HCT116 (cell line): Measurements from ENCODE around the gene NTRK3. TPM values are rescaled to one million over a fixed set of nuclear protein-coding genes. Genes with fewer than 3 reads are reported as not detected.

Source experiments
- ATAC-seq: fragments of 200-7000 bp; cut with Tn5 transposase; 2 replicates; pipeline ENCODE4 v1.9.1; 2020; ENCODE audit warnings: mild to moderate bottlenecking, moderate library complexity
- BruUV-seq: library from RNA; stranded (reverse); fragments of 400-500 nt; replicated peaks from 2 replicates; lab custom pipeline; 2021; lab: Mats Ljungman, UMichigan
- CTCF ChIA-PET: fragments of 300-600 bp; sonication (Branson Sonifier 250); formaldehyde crosslinking; loops from one replicate; lab custom pipeline; 2021; ENCODE audit warnings: antibody characterized with exemption; lab: Charles Lee
- POLR2A ChIA-PET: fragments of 300-600, 350-600 bp; sonication (Branson Sonifier 250); formaldehyde crosslinking; loops from one replicate; lab custom pipeline; 2021; ENCODE audit warnings: antibody characterized with exemption; lab: Charles Lee
- RAD21 ChIA-PET, 2 experiments: fragments of 300-600 bp; sonication (Branson Sonifier 250); formaldehyde crosslinking; loops; one replicate each; lab custom pipeline; 2023; ENCODE audit warnings: low total read pairs in 2 of 2; ENCODE audit not compliant: uncharacterized antibody in 2 of 2, unreplicated experiment in 2 of 2, low non-redundant PET in 1 of 2; lab: Charles Lee
- DNase-seq: peaks from one replicate; pipeline ENCODE4 v3.0.0-alpha.2; 2010; ENCODE audit warnings: low read depth, low spot score
- H2AFZ ChIP-seq: fragments of 200-600 bp; shearing (Covaris generic), sonication (generic); 2 replicates; pipeline ENCODE4 v1.6.1; 2017; ENCODE audit warnings: low read depth, mixed run types, mixed read lengths, antibody characterized with exemption, low read length; ENCODE audit not compliant: poor library complexity, severe bottlenecking
- H3K27ac ChIP-seq: 2 replicates; pipeline ENCODE4 v1.5.1; 2012; ENCODE audit warnings: low read depth, low read length
- H3K27me3 ChIP-seq: fragments of 200-600 bp; sonication (generic); 2 replicates; pipeline ENCODE4 v1.6.1; 2016; ENCODE audit warnings: mixed run types, low read length, mixed read lengths; ENCODE audit not compliant: insufficient read depth
- H3K36me3 ChIP-seq, 2 experiments: fragments of 200-500 bp in 1 of 2; fragments of 200-600 bp in 1 of 2; sonication (Bioruptor generic) in 1 of 2; sonication (generic) in 1 of 2; 2 replicates each; pipeline versions ENCODE4 v1.5.1 to v1.6.1; 2014 to 2016; ENCODE audit warnings: low read length in 2 of 2, inconsistent platforms in 1 of 2, mixed read lengths in 1 of 2, mixed run types in 1 of 2; ENCODE audit not compliant: insufficient read depth in 2 of 2, control insufficient read depth in 1 of 2
- H3K4me1 ChIP-seq, 2 experiments: fragments of 200-600 bp in 1 of 2; sonication (generic) in 1 of 2; 2 replicates each; pipeline versions ENCODE4 v1.5.1 to v1.6.1; 2012 to 2017; ENCODE audit warnings: low read length in 2 of 2, inconsistent platforms in 1 of 2, mild to moderate bottlenecking in 1 of 2, mixed read lengths in 1 of 2, mixed run types in 1 of 2, moderate library complexity in 1 of 2; ENCODE audit not compliant: insufficient read depth in 2 of 2, control insufficient read depth in 1 of 2
- H3K4me2 ChIP-seq: fragments of 200-600 bp; sonication (generic); 2 replicates; pipeline ENCODE4 v1.6.1; 2017; ENCODE audit warnings: mixed run types, low read length, mixed read lengths
- H3K4me3 ChIP-seq, 2 experiments: fragments of 200-600 bp in 1 of 2; sonication (generic) in 1 of 2; replicated peaks in 1 of 2; 2 replicates each; pipeline ENCODE4 v1.5.1; 2011 to 2016; ENCODE audit warnings: low read length in 2 of 2, control low read depth in 1 of 2, low read depth in 1 of 2, mild to moderate bottlenecking in 1 of 2, mixed read lengths in 1 of 2, mixed run types in 1 of 2
- H3K79me2 ChIP-seq: fragments of 200-600 bp; sonication (generic); 2 replicates; pipeline ENCODE4 v1.6.1; 2017; ENCODE audit warnings: mild to moderate bottlenecking, mixed run types, low read length, moderate library complexity, mixed read lengths; ENCODE audit not compliant: insufficient read depth
- H3K9ac ChIP-seq: fragments of 200-600 bp; sonication (generic); 2 replicates; pipeline ENCODE4 v1.6.1; 2016; ENCODE audit warnings: low read length, mixed read lengths
- H3K9me2 ChIP-seq: fragments of 200-600 bp; sonication (generic), shearing (Covaris generic); 2 replicates; pipeline ENCODE4 v1.6.1; 2017; ENCODE audit warnings: mixed run types, mild to moderate bottlenecking, moderate library complexity; ENCODE audit not compliant: insufficient read depth
- H3K9me3 ChIP-seq, 2 experiments: fragments of 200-500 bp in 1 of 2; fragments of 200-600 bp in 1 of 2; sonication (Bioruptor generic) in 1 of 2; sonication (generic) in 1 of 2; 2 replicates each; pipeline ENCODE4 v1.6.1; 2014 to 2017; ENCODE audit warnings: low read length in 2 of 2, mixed read lengths in 2 of 2, inconsistent platforms in 1 of 2, low read depth in 1 of 2, mild to moderate bottlenecking in 1 of 2, mixed run types in 1 of 2, moderate library complexity in 1 of 2; ENCODE audit not compliant: control insufficient read depth in 1 of 2, insufficient read depth in 1 of 2
- H4K20me1 ChIP-seq: fragments of 200-600 bp; sonication (generic), shearing (Covaris generic); 2 replicates; pipeline ENCODE4 v1.6.1; 2017; ENCODE audit warnings: mixed run types, mild to moderate bottlenecking, moderate library complexity; ENCODE audit not compliant: insufficient read depth
- CBX3 ChIP-seq: IDR thresholded peaks from 2 replicates; pipeline ENCODE4 v1.6.1; 2012; ENCODE audit warnings: low read depth
- EGR1 ChIP-seq: IDR thresholded peaks from 2 replicates; pipeline ENCODE4 v1.6.1; 2012; ENCODE audit warnings: low read depth
- EZH2 ChIP-seq: fragments of 200-600 bp; sonication (generic); IDR thresholded peaks from 2 replicates; pipeline ENCODE4 v1.6.1; 2017; ENCODE audit warnings: antibody characterized with exemption, mixed run types
- MAX ChIP-seq: IDR thresholded peaks from 2 replicates; pipeline ENCODE4 v1.6.1; 2012
- SRF ChIP-seq: IDR thresholded peaks from 2 replicates; pipeline ENCODE4 v1.6.1; 2012; ENCODE audit warnings: low read depth
- TCF7L2 ChIP-seq: IDR thresholded peaks from 2 replicates; pipeline ENCODE4 v1.7.0; 2011; ENCODE audit warnings: borderline replicate concordance, inconsistent platforms; ENCODE audit not compliant: insufficient read depth, insufficient read length; ENCODE audit errors: extremely low read depth
- intact Hi-C: fragments of 100-400 bp; cut with micrococcal nuclease; formaldehyde crosslinking; loops from 2 replicates; pipeline ENCODE4 v1.10.0; 2022
- total RNA-seq: library from RNA; stranded (reverse); gene quantifications from one replicate; pipeline ENCODE4 v1.2.1, GENCODE V29; 2021; ENCODE audit not compliant: unreplicated experiment
- TF ChIP-seq, protein P1 (sequence below), 3 experiments: fragments of 200-600 bp in 1 of 3; sonication (generic) in 1 of 3; IDR thresholded peaks in 2 of 3; conservative IDR thresholded peaks in 1 of 3; 2 replicates each; pipeline ENCODE4 v1.5.1; 2012 to 2017; ENCODE audit warnings: low read depth in 2 of 3, low read length in 2 of 3, antibody characterized with exemption in 1 of 3, borderline replicate concordance in 1 of 3, control low read depth in 1 of 3, mild to moderate bottlenecking in 1 of 3, mixed read lengths in 1 of 3, mixed run types in 1 of 3, moderate library complexity in 1 of 3; ENCODE audit not compliant: insufficient read depth in 1 of 3

NTRK3 gene
- total RNA-seq, 1 experiment from 2014 or later: not detected

DNA sequence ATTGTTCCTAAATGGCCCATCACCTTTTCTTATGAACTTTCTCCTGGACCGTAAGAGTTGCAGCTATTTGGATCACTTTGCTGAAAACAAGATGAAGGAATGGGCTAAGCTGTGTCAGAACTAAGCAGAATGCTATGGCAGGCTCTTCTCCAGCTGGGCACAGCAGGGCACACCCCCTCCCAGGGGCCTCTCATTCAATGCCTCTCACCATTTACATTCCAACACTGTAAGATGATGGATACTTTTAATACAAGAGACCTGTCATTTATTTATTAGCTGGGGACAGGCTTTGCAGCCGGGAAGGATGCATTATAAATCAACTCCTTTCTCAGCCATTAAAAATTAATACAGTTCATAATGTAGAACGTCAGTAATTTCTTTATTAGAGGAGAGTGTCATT lies 240.1 kb downstream of the NTRK3 start:
- no peak overlapping the region for H3K9ac ChIP-seq
- H3K27ac ChIP-seq: no peak overlapping the region
- no peaks in the 10 kb centered on the region for H3K9me2 ChIP-seq
- ATAC-seq (no peak), DNase-seq (no peak)
- no peaks in the 10 kb centered on the region for H4K20me1 ChIP-seq
- RAD21 ChIA-PET: no interaction called here
- no peak overlapping the region for H3K4me3 ChIP-seq
- no peak overlapping the region for H2AFZ ChIP-seq
- no peak overlapping the region for H3K4me2 ChIP-seq
- H3K27me3 ChIP-seq: no peaks in the 10 kb centered on the region
- POLR2A ChIA-PET: no interaction called here
- no TSS peak for BruUV-seq
- no peaks in the 10 kb centered on the region for H3K9me3 ChIP-seq
- no peak for TF ChIP-seq CBX3
- TF ChIP-seq MAX: no peak
- TF ChIP-seq TCF7L2: no peak
- no peaks in the 10 kb centered on the region for H3K4me1 ChIP-seq
- CTCF ChIA-PET: no interaction called here
- no peaks in the 10 kb centered on the region for H3K36me3 ChIP-seq
- intact Hi-C loops: no loop called here
- no peaks in the 10 kb centered on the region for H3K79me2 ChIP-seq

GRCh38 chr15:88015228-88015860 lies 241.2 kb downstream of the NTRK3 start:
- ATAC-seq: no peak
- Histone ChIP-seq H3K4me1 (no peaks in the 10 kb centered on the region), H3K36me3 (no peaks in the 10 kb centered on the region), H2AFZ (no peak overlapping the region), H4K20me1 (no peaks in the 10 kb centered on the region), H3K9me3 (no peaks in the 10 kb centered on the region), H3K9me2 (no peaks in the 10 kb centered on the region), H3K79me2 (no peaks in the 10 kb centered on the region), H3K27me3 (no peaks in the 10 kb centered on the region), H3K4me3 (no peak overlapping the region), H3K4me2 (no peak overlapping the region), H3K27ac (no peak overlapping the region), H3K9ac (no peak overlapping the region)
- intact Hi-C loops: no loop called here
- ChIA-PET RAD21 (no interaction called here), CTCF (no interaction called here), POLR2A (no interaction called here)
- BruUV-seq: no TSS peak
- no peak for DNase-seq
- no peak for TF ChIP-seq EGR1
- TF ChIP-seq SRF: no peak
- TF ChIP-seq, protein P1, sequence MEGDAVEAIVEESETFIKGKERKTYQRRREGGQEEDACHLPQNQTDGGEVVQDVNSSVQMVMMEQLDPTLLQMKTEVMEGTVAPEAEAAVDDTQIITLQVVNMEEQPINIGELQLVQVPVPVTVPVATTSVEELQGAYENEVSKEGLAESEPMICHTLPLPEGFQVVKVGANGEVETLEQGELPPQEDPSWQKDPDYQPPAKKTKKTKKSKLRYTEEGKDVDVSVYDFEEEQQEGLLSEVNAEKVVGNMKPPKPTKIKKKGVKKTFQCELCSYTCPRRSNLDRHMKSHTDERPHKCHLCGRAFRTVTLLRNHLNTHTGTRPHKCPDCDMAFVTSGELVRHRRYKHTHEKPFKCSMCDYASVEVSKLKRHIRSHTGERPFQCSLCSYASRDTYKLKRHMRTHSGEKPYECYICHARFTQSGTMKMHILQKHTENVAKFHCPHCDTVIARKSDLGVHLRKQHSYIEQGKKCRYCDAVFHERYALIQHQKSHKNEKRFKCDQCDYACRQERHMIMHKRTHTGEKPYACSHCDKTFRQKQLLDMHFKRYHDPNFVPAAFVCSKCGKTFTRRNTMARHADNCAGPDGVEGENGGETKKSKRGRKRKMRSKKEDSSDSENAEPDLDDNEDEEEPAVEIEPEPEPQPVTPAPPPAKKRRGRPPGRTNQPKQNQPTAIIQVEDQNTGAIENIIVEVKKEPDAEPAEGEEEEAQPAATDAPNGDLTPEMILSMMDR (IDR thresholded peaks at IDR 0.05 in 2 of 3, conservative IDR thresholded peaks at IDR 0.05 in 1 of 3; ENCODE audit: borderline replicate concordance in 1 of 3, insufficient read depth in 1 of 3, low read depth in 2 of 3, low read length in 2 of 3): no peak
- TF ChIP-seq EZH2: no peak
